Measurements from ENCODE around the gene INPP5D. TPM values are rescaled to one million over a fixed set of nuclear protein-coding genes. Genes with fewer than 3 reads are reported as not detected.
"Not testable (repeated sequence)": the region's sequence is repeated elsewhere in the genome, so short reads cannot be mapped to it uniquely, and the experiment has no call there.

The INPP5D gene
- total RNA-seq, 1 donor from 2014 or later: 129 TPM

- intact Hi-C loops (cut with micrococcal nuclease): no loop called here
These were observed 52.8 kb downstream of the INPP5D start for GRCh38 chr2:233112776-233113452.

- intact Hi-C loops (cut with micrococcal nuclease): no loop called here
These were observed 54.3 kb downstream of the INPP5D start for GRCh38 chr2:233114421-233114861.

- intact Hi-C loops (cut with micrococcal nuclease): no loop called here
These were observed 55.0 kb downstream of the INPP5D start for GRCh38 chr2:233115121-233115520.

- intact Hi-C loops (cut with micrococcal nuclease): no loop called here
These were observed 55.6 kb downstream of the INPP5D start for GRCh38 chr2:233115741-233116140.

- intact Hi-C loops (cut with micrococcal nuclease): no loop called here
These were observed 56.8 kb downstream of the INPP5D start for GRCh38 chr2:233116946-233117345.

- intact Hi-C loops (cut with micrococcal nuclease): no loop called here
These were observed 57.2 kb downstream of the INPP5D start for GRCh38 chr2:233117351-233117750.

- intact Hi-C loops (cut with micrococcal nuclease): no loop called here
These were observed 57.9 kb downstream of the INPP5D start for GRCh38 chr2:233117811-233118647.

GRCh38 chr2:233118648-233119000, 58.5 kb downstream of the INPP5D start:
- intact Hi-C loops (cut with micrococcal nuclease): no loop called here

GRCh38 chr2:233119123-233119522, 59.0 kb downstream of the INPP5D start:
- intact Hi-C loops (cut with micrococcal nuclease): no loop called here

GRCh38 chr2:233119806-233120205, 59.7 kb downstream of the INPP5D start:
- intact Hi-C loops (cut with micrococcal nuclease): no loop called here

- intact Hi-C loops (cut with micrococcal nuclease): no loop called here
These were observed 60.3 kb downstream of the INPP5D start for GRCh38 chr2:233120459-233120858.

- intact Hi-C loops (cut with micrococcal nuclease): no loop called here
These were observed 61.7 kb downstream of the INPP5D start for GRCh38 chr2:233121856-233122255.

GRCh38 chr2:233122541-233122940, 62.4 kb downstream of the INPP5D start:
- intact Hi-C loops (cut with micrococcal nuclease): no loop called here

- intact Hi-C loops (cut with micrococcal nuclease): not testable (repeated sequence)
These were observed 63.4 kb downstream of the INPP5D start for GRCh38 chr2:233123576-233123975.

GRCh38 chr2:233124421-233125080, 64.4 kb downstream of the INPP5D start:
- intact Hi-C loops (cut with micrococcal nuclease): no loop called here

GRCh38 chr2:233125455-233126065, 65.4 kb downstream of the INPP5D start:
- intact Hi-C loops (cut with micrococcal nuclease): no loop called here

GRCh38 chr2:233129351-233129978, 69.3 kb downstream of the INPP5D start:
- intact Hi-C loops (cut with micrococcal nuclease): no loop called here

GRCh38 chr2:233130024-233130423, 69.9 kb downstream of the INPP5D start:
- intact Hi-C loops (cut with micrococcal nuclease): no loop called here

- intact Hi-C loops (cut with micrococcal nuclease): no loop called here
These were observed 70.4 kb downstream of the INPP5D start for GRCh38 chr2:233130481-233131020.

GRCh38 chr2:233131936-233132720, 72.0 kb downstream of the INPP5D start:
- intact Hi-C loops (cut with micrococcal nuclease): no loop called here

Data from T-helper 2 cell treated with Interferon-gamma antibody and Interleukin-4, amounts not matched to agents 100 ng/mL and 5 ng/mL, for 36 hours (primary cell).